GM21723 (cell line): ENCODE data around the gene MBNL1.
"Not testable (repeated sequence)": the region's sequence is repeated elsewhere in the genome, so short reads cannot be mapped to it uniquely, and the experiment has no call there.

Experiments used
- ATAC-seq: cut with Tn5 transposase; IDR thresholded peaks from one replicate; pipeline ENCODE4 v1.9.1; 2021; ENCODE audit warnings: mild to moderate bottlenecking, moderate library complexity; ENCODE audit not compliant: unreplicated experiment

The MBNL1 gene

DNA sequence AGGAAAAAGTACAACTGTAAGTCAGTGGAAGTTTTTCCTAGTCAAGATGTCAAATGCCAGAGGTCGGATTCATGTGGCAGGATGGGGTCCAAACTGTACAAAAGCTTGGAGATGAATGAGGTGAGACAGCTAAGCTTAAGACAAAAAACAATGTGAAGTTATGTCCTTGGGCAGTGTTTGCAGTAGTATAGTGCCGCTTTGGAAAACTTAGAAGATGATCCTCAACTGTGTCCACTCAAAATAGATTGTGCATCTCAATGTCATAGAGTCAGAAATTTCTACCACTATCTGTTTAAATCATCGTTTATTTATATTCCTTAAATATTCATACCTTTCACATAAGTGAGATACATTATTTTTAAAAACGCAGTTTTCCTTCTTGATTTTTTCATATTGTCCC is 77.3 kb downstream of the MBNL1 start:
- ATAC-seq = no peak

DNA sequence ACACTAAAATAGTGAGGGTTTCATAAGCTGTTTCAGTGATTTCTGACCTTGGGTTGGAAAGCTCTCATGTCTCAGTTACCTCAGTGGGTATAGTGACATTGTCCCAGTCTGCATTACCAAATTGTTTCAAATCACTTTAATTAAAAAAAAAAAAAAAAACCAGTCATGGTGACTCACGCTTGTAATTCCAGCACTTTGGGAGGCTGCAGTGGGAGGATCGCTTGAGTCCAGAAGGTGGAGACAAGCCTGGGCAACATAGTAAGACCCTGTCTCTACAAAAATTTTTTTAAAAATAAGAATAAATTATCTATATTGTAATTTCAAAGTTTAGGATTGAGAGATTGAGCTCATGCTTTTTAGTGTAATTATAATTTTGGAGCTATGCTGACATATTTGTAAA is 78.0 kb downstream of the MBNL1 start:
- no peak for ATAC-seq

DNA sequence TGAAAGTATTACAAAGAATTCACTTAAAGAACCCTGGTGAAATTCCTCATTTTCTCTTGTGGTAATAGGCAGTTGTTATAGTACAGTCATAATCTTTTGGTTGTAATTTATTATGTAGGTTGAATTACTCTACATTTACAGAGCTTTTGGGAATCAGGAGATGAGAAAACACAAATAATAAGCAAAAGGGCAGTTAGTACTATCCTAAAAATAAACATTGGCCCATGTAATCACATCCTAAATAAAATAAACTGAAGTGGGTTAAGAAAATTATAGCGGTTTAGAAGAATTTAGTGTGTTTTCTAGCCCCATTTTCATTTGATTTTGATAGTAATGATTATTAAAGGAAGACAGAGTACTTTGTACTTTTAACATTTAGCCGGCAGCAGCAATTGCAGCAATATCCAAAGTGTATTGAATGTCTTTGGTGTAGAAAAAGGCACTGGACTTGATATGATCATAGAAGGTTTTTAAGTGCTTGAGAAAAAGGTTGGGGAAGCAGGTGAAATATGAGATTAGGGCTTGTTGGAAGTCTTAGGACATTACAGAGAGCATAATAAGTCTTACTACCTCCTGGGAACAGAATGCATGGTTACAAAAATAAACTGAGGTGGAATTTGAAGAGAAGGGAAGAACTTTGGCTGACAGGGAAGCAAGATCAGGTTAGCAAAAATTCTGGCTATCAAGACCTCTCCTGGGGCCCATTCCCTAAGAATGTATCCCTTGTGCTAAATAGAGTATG is 79.9 kb downstream of the MBNL1 start:
- no peak for ATAC-seq

DNA sequence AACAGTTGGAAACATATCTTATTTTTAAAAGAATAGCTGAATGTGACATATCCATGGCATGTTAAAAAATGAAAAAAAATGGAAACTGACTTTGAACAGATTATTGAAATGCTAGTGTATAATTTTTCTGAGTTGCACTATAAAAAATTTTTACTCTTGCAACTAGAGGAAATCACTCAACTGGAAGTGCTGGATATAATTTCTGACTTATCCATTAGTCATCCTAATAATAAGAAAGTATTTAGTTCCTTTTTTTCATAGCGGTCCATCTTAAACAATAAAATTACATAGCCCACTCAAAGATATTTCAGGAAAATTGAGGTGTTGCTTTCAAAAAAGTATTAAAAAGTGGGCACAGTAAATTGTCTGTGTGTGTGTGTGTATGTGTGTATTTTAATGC is 80.7 kb downstream of the MBNL1 start:
- no peak for ATAC-seq

DNA sequence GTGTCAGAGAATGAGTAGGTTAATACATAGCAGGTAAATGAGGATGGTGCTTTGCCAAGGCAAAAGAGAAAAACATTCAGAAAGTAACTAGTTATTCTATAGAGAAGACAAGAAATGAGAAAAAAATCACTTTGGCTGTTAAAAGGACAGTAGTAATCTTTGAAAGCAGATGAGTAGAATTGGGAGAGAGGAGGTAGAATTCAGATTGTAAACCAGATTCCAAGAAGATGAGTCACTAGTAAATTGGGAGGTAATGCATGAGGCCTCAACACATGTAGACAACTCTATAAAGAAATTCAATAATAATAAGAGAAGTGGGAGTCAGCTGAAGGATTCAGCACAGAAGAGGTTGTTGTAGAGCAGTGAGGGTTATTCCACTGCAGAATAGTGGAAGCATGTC is 81.4 kb downstream of the MBNL1 start:
- no peak for ATAC-seq

DNA sequence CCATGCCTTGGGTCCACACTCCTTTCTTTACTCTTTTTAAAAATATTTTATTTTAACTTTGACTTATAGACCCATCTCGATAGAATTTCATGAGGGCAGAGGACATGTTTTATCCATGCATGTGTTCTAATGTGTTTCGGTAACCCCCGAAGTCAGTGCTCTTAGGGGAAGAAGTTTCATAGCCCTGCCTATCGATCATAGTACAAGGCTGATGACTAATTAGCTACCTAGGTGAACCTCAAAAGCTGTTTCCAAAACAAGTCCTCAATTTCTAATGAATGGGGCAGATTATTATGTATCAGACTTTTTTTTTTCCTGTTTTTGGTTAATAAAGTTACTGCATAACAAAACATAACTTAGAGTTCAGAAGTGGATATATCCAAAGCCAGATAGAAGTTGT is 82.0 kb downstream of the MBNL1 start:
- ATAC-seq = no peak

DNA sequence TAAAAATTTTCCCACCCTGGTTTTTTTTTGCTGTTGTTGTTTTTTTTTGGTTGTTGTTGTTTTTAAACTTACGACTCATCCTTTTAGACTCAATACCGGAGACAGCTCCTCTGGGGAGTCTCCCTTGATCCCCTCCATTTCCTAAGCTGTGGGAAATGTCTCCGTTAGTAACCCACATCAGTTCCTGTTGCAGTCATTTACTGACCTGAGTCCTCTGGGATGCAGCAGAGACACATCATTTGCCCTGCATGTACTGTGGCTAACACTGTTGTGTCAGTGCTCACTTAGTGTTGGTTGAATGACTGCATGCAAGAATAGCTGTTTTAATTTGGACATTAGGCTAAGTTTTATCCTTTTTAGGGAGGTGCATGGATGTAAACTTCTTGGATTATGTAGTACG is 83.8 kb downstream of the MBNL1 start:
- ATAC-seq = no peak

DNA sequence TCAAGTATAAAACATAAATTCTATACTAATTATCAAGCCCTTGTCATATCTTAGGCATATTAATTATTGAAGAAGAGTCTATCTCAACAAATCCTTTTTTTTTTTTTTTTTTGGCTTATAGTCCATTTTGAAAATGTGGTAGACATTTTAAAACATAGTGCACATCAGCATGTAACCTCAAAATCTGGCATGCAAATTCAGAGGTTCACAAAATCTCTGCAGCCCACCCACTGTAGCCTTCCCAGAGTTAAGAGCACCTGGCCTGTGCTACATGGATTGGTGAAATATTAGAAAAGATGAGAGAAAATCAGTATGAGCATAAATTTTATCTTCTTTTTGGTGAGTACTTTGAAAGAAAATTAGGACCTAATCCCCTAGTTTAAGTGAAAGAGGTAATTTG is 84.8 kb downstream of the MBNL1 start:
- no peak for ATAC-seq

DNA sequence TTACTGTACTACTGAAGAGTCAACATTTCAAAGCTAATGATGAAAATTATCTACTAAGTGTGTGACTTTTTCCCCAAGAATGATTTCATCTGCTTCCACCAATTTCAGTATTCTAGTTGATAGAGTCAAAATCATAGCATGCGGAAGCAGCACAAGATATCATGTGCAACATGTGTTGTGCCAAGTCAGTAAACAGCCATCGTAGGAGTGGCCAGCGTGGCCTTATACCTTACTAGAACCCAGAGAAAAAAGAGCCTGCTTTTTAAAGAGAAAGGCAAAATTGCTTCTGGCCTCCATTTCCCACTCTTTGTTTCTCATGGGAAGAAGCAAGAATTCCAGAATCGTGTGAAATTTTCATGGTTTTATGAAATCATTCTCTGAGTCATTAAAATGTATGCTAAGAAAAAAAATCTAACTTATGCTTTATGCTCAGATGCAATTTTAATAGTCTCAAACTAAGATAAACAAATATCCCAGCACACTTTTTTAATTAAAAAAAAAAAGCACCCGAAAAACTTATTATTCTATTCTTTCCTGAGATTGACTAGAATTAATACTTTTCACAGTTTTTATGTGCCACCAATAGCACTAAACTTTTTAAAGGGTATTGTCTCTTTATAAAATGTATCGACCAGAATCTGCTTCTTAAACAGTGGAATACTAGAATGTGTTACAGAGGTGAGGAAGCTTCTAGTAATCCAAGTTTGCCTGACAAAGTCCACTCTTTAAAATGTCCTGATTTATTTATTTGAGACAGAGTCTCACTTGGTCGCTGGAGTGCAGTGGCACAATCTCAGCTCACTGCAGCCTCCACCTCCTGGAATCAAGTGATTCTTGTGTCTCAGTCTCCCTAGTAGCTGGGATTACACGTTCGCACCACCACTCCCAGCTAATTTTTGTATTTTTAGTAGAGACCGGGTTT is 87.3 kb downstream of the MBNL1 start:
- ATAC-seq = no peak

DNA sequence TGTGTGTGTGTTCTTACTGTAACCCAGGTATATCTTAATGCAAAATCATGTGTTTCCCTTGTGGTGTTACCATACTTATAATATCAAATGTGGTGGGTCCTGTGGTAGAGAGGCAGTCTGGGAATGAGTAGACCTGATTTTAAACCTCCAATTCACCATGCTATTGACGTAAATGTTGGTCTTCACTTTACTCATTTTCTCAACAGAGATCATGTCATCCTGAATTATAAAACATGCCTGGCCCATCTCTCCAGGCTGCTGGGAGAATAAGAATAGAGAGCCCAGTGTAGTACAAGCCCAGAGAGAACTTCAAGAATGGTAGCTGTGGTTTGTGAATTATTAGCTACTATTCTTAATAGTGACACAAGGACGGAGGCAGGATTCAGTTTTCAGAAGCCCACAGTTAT is 88.1 kb downstream of the MBNL1 start:
- peak; percentile 59 for ATAC-seq

DNA sequence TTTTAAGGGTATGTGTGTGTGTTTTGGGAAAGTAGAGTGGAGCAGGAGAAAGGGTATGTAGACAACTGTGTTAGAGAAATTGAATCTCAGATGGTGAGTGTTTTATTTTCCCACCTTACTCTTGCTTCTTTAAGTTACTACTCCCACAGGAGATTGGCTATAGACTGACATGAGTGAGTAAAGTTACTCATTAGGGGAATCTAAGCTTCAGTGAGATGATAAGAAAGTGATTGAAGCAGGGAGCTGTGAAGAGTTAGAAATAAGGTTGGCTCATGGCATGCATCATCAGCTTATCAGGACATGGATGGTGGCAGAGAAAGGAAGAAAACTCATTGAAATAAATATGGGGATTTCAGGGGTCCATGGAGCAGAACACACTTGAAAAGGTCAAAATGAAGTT is 88.9 kb downstream of the MBNL1 start:
- ATAC-seq = no peak

DNA sequence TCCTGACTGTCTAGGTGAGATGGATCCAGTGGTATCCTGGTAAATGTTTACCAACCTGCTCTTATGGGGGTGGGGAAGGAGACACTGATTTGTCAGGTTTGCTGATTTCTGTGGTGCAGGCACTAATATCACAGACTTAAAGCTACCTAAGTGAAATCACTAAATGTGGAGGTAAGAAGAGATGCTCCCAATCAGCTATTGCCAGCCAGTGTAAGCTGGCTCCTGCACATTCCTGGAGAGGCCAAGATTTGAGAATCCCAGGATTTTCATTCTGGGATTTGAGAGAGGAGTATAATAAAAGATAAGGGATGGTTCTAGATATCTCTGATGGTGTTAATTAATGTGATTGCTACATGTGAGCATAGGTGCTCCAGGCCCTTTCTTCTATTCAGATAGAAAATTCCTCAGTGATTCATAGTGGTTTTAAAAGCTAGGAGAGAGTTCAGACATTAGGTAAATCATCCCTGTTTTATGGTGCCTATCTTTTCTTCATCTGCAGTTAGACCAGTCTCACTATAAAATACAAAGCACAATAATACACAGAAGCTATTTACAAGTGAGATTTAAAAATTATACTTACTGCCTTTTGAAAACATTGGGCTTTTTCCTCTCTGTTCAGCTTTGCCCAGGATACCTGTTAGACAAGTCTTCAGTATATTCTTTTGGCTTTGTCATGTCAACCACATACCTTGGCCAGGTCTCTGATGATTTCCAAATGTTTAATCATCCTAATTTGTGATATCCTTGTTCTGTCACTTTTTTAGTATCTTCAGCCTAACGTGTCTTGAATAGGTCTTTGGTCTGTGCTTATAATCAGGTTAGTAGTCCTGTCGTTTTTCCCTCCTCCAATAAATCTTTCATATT is 90.9 kb downstream of the MBNL1 start:
- no peak for ATAC-seq

DNA sequence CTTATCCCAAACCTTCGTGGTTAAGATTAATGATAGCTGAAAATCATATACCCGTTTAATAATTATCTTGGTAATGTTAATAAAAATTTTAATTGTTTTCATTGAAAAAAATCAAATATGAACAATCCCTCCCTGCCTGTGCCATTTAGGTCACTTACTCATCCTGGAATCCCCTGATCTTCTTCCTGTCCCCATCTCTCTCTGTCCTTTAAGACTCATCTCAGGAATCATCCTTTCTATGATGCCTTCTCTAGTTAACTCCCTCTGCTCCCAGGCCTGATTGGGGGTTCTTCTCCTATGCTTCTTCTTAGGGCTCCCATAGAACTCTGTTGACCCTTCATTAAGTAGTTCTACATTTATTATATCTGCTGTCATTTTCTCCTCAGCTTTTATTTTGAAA is 91.6 kb downstream of the MBNL1 start:
- ATAC-seq = no peak

DNA sequence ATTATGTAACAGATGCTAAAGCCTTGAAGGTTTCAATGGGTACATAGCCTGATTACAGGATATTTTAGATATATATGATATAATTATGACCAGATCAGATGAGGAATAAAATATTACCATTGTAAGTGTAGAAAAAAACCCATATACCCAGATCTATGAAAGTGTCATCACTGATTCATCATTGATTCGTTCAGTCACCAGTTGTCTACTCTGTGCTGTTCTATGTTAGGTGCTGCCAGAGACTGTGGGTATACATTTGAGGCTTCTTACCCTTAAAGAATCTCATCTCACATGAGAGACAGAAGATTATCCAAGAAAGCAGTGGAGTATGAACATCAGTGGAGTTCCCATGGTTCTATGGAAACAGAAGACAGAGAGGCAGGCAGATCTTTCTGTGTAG is 92.2 kb downstream of the MBNL1 start:
- ATAC-seq = no peak

DNA sequence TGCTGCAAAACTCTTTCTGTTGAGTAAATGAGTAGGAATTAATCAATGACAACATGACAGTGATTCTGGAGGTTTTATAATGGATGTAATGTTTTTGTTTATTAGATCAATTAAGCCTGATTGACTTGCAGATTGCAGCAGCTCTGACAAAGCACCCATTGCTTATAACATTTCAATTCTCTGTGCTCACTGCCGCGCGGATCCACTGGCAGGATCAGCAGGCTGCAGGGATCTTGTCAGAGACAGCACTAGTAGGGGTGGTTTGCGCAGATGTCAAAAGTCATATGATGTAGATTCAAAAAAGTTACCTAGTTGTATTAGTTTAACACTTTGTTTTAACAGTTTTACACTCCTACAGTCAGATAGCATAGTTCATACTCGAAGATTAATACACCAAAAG is 93.4 kb downstream of the MBNL1 start:
- ATAC-seq = no peak

DNA sequence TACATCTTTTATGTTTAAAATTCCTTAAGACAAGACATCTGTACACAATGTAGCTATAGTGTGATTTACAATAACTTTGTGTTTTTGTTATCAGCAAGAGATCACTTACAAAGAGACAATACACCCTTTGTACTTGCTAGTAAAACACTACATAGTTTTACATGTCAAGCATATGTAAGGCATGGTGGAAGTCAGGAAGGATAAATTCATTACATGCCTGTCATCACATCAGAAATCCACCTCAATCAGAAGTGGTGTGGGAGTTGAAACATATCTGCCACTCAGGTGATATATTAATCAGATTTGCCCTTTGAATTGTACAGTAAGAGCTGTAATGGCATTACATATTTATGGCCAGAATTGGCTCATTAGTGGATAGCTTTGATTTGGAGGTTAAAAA is 95.5 kb downstream of the MBNL1 start:
- ATAC-seq = no peak

DNA sequence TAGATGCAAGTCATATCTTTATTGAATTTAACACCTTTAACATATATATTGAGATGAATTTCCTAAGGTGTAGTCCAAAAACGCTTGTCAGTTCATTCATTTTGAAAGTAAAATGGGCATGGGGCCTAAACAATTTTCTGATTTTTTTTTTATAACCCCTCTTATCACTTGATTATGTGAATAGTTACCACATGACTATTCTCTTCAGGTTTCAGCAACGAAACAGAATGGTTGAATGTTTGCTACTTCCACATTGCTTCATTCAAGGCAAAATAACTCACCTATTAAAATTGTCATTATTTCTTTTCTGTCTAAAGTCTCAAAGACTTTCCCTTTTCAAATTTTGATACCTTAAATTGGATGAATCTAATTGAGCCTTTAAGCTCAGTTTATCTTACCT is 96.4 kb downstream of the MBNL1 start:
- no peak for ATAC-seq

DNA sequence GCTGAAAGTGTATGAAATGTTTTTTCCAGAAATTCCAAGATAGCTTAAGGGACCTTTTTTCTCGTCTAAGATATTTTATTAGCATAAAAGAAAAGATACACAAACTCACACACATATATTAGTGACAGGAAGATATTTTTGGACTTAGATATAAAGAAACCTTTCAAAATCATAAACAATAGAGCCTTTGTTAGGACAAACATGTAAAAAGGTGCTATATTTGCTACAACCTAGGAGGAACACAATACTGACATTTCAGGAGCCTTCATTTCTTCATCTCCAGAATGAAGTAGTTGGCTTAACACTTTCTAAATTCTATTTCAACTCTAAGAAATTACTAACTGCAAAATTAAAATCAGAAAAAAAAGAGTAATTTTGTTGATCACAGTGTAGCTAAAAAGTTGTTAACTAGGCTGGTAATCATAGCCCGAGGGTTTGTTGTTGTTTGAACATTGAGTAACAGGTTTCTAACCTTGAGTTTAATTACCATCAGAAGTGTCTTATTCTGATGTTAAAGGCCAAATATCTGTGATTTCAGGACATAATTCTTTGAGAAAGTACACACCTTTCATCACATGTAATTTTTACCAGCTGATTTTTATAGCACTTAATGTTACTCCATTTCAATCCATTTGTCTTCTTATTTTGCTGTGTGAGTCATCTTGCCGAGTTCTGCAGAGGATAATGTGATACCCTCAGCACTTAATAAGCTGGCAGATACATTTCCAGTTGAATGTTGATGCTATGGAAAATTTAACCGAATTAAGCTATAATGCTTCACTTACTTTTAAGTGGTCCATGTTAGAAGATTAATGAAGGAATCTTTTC is 97.3 kb downstream of the MBNL1 start:
- ATAC-seq = no peak

DNA sequence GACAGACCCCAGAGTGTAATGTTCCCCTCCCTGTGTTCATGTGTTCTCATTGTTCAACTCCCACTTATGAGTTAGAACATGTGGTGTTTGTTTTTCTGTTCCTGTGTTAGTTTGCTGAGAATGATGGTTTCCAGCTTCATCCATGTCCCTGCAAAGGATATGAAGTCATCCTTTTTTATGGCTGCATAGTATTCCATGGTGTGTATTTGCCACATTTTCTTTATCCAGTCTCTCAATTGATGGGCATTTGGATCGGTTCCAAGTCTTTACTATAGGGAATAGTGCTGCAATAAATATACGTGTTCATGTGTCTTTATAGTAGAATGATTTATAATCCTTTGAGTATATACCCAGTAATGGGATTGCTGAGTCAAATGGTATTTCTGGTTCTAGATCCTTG is 98.5 kb downstream of the MBNL1 start:
- not testable (repeated sequence) for ATAC-seq

DNA sequence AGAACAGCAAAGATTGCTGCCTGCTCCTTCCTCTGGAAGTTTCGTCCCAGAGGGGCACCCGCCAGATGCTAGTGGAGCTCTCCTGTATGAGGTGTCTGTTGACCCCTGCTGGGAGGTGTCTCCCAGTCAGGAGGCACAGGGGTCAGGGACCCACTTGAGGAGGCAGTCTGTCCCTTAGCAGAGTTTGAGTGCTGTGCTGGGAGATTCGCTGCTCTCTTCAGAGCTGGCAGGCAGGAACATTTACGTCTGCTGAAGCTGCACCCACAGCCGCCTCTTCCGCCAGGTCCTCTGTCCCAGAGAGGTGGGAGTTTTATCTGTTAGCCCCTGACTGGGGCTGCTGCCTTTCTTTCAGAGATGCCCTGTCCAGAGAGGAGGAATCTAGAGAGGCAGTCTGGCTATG is 103.9 kb downstream of the MBNL1 start:
- not testable (repeated sequence) for ATAC-seq
